ENCODE measurements around the gene ASMT. TPM values are rescaled to one million over a fixed set of nuclear protein-coding genes. Genes with fewer than 3 reads are reported as not detected.

ASMT gene
- total and polyA plus RNA-seq, 10 of the 15 experiments (the other 5 are each of a cell fraction or from before 2014, with no cell fraction given), result 0.18 to 0.29 TPM; not detected in 8

GRCh38 chrX:1592470-1593142, 22.3 kb upstream of the ASMT start (continued):
- TF ChIP-seq JUNB (IDR thresholded peaks at IDR 0.05) (no peak), IKZF1 (conservative IDR thresholded peaks at IDR 0.05) (peak; percentile 57; the same call in 1 of the 2 replicates), MLLT1 (IDR thresholded peaks at IDR 0.05) (no peak), IKZF2 (IDR thresholded peaks at IDR 0.05) (peak in 1 of 2 experiments; percentile 23; a peak in 2 of 4 replicates), BHLHE40 (IDR thresholded peaks at IDR 0.05; ENCODE audit: borderline replicate concordance in 1 of 2, low read depth in 2 of 2, low read length in 1 of 2) (peak; percentile 18 to 46; a peak in 1 of 4 replicates), MTA2 (IDR thresholded peaks at IDR 0.05; ENCODE audit: low read depth) (no peak), ATF7 (IDR thresholded peaks at IDR 0.05; ENCODE audit: low read depth) (no peak; the same call in 1 of the 2 replicates), ZBTB4 (CRISPR knock-in tag; IDR thresholded peaks at IDR 0.05) (no peak), MXI1 (IDR thresholded peaks at IDR 0.05; ENCODE audit: low read depth, low read length) (peak; percentile 35; the same call in 1 of the 2 replicates), BMI1 (IDR thresholded peaks at IDR 0.05; ENCODE audit: borderline replicate concordance) (no peak), NR2F1 (conservative IDR thresholded peaks at IDR 0.05) (peak; percentile 83), POLR2AphosphoS5 (IDR thresholded peaks at IDR 0.05; ENCODE audit: low read length) (0 out of 2 replicates have a peak, but pooled peaks have one; percentile 70), ETV6 (conservative IDR thresholded peaks at IDR 0.05 in 1 of 2, IDR thresholded peaks at IDR 0.05 in 1 of 2; ENCODE audit: borderline replicate concordance in 1 of 2, low read depth in 1 of 2) (no peak), GATAD2B (conservative IDR thresholded peaks at IDR 0.05; ENCODE audit: low read depth) (no peak)
- TF ChIP-seq, protein P1, sequence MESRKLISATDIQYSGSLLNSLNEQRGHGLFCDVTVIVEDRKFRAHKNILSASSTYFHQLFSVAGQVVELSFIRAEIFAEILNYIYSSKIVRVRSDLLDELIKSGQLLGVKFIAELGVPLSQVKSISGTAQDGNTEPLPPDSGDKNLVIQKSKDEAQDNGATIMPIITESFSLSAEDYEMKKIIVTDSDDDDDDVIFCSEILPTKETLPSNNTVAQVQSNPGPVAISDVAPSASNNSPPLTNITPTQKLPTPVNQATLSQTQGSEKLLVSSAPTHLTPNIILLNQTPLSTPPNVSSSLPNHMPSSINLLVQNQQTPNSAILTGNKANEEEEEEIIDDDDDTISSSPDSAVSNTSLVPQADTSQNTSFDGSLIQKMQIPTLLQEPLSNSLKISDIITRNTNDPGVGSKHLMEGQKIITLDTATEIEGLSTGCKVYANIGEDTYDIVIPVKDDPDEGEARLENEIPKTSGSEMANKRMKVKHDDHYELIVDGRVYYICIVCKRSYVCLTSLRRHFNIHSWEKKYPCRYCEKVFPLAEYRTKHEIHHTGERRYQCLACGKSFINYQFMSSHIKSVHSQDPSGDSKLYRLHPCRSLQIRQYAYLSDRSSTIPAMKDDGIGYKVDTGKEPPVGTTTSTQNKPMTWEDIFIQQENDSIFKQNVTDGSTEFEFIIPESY (IDR thresholded peaks at IDR 0.05), result no peak
- TF ChIP-seq, protein P2, sequence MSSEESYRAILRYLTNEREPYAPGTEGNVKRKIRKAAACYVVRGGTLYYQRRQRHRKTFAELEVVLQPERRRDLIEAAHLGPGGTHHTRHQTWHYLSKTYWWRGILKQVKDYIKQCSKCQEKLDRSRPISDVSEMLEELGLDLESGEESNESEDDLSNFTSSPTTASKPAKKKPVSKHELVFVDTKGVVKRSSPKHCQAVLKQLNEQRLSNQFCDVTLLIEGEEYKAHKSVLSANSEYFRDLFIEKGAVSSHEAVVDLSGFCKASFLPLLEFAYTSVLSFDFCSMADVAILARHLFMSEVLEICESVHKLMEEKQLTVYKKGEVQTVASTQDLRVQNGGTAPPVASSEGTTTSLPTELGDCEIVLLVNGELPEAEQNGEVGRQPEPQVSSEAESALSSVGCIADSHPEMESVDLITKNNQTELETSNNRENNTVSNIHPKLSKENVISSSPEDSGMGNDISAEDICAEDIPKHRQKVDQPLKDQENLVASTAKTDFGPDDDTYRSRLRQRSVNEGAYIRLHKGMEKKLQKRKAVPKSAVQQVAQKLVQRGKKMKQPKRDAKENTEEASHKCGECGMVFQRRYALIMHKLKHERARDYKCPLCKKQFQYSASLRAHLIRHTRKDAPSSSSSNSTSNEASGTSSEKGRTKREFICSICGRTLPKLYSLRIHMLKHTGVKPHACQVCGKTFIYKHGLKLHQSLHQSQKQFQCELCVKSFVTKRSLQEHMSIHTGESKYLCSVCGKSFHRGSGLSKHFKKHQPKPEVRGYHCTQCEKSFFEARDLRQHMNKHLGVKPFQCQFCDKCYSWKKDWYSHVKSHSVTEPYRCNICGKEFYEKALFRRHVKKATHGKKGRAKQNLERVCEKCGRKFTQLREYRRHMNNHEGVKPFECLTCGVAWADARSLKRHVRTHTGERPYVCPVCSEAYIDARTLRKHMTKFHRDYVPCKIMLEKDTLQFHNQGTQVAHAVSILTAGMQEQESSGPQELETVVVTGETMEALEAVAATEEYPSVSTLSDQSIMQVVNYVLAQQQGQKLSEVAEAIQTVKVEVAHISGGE (CRISPR knock-in tag; IDR thresholded peaks at IDR 0.05), result no peak
- TF ChIP-seq, protein P3, sequence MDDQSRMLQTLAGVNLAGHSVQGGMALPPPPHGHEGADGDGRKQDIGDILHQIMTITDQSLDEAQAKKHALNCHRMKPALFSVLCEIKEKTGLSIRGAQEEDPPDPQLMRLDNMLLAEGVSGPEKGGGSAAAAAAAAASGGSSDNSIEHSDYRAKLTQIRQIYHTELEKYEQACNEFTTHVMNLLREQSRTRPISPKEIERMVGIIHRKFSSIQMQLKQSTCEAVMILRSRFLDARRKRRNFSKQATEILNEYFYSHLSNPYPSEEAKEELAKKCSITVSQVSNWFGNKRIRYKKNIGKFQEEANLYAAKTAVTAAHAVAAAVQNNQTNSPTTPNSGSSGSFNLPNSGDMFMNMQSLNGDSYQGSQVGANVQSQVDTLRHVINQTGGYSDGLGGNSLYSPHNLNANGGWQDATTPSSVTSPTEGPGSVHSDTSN (IDR thresholded peaks at IDR 0.05; ENCODE audit: insufficient replicate concordance, low read depth, low read length), result peak; percentile 10
